KMS-11 (cell line): Measurements from ENCODE around the gene IER5.
A peak's percentile ranks its signal among the peaks of the same experiment; 100 is the strongest.

ENCODE experiments used
- H2AFZ ChIP-seq: fragments of 200-600 bp; sonication (generic); 2 replicates; pipeline ENCODE4 v1.6.1; 2016; ENCODE audit warnings: antibody characterized with exemption, mixed run types, low read depth
- H3K27ac ChIP-seq: fragments of 200-600 bp; sonication (generic); 2 replicates; pipeline ENCODE4 v1.6.1; 2016; ENCODE audit warnings: mild to moderate bottlenecking, mixed run types
- H3K27me3 ChIP-seq: fragments of 200-600 bp; sonication (generic); 2 replicates; pipeline ENCODE4 v1.6.1; 2017; ENCODE audit warnings: mild to moderate bottlenecking, low read depth, mixed run types, moderate library complexity; ENCODE audit not compliant: insufficient read depth
- H3K36me3 ChIP-seq: fragments of 200-600 bp; sonication (generic); 2 replicates; pipeline ENCODE4 v1.6.1; 2017; ENCODE audit warnings: mild to moderate bottlenecking, mixed run types; ENCODE audit not compliant: insufficient read depth
- H3K4me1 ChIP-seq: fragments of 200-600 bp; sonication (generic); 2 replicates; pipeline ENCODE4 v1.6.1; 2016; ENCODE audit warnings: mild to moderate bottlenecking, low read depth, mixed run types; ENCODE audit not compliant: poor library complexity, severe bottlenecking
- H3K4me2 ChIP-seq: fragments of 200-600 bp; sonication (generic); 2 replicates; pipeline ENCODE4 v1.7.0; 2016; ENCODE audit warnings: mild to moderate bottlenecking, mixed run types
- H3K4me3 ChIP-seq: fragments of 200-600 bp; sonication (generic); IDR thresholded peaks from 2 replicates; pipeline ENCODE4 v1.6.1; 2017; ENCODE audit warnings: low read depth, low read length, mixed read lengths; ENCODE audit not compliant: insufficient read depth
- H3K79me2 ChIP-seq: fragments of 200-600 bp; sonication (generic); 2 replicates; pipeline ENCODE4 v1.6.1; 2016; ENCODE audit warnings: low read depth, mixed run types; ENCODE audit not compliant: insufficient read depth
- H3K9ac ChIP-seq: fragments of 200-600 bp; sonication (generic); 2 replicates; pipeline ENCODE4 v1.6.1; 2016; ENCODE audit warnings: mild to moderate bottlenecking, mixed run types
- H4K20me1 ChIP-seq: fragments of 200-600 bp; sonication (generic); 2 replicates; pipeline ENCODE4 v1.6.1; 2016; ENCODE audit warnings: mild to moderate bottlenecking, mixed run types; ENCODE audit not compliant: insufficient read depth
- TF ChIP-seq, protein P1 (sequence below): fragments of 200-600 bp; sonication (generic); conservative IDR thresholded peaks from 2 replicates; pipeline ENCODE4 v1.6.1; 2017; ENCODE audit warnings: low read depth, mild to moderate bottlenecking, antibody characterized with exemption, low read length, moderate library complexity, mixed read lengths

Gene IER5

DNA sequence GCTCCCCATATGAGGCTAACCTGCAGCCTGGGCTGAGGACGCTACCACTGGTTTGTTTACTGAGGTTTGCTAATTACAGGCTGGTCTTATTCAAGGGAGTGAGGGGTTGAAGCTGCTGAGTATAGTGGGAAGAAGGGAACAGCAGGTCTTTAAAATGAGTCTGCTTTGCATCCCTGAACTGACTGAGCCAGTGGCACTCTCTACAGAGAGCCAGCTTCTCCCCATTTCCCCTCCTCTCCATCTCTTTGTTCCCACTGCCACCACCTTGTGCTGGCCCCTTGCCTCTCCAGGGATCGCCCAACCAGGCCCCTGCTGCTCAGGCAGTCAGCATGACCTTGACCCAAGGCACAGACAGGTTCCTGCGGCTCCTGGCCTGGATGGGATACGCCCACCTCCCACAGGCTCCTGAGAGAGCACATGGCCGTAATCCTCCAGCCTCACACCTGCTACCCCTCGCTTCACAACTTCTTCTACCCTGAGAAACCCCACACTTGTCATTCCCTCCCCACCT lies 45.0 kb downstream of the IER5 start:
- Histone ChIP-seq H4K20me1 (no peaks in the 10 kb centered on the region), H3K4me1 (peaks cover 28% of the 10 kb centered on the region), H3K9ac (no peak overlapping the region), H3K36me3 (no peaks in the 10 kb centered on the region), H3K27ac (no peak overlapping the region), H3K4me3 (no peak overlapping the region), H2AFZ (no peak overlapping the region), H3K4me2 (no peak overlapping the region), H3K27me3 (no peaks in the 10 kb centered on the region), H3K79me2 (no peaks in the 10 kb centered on the region)
- TF ChIP-seq, protein P1, sequence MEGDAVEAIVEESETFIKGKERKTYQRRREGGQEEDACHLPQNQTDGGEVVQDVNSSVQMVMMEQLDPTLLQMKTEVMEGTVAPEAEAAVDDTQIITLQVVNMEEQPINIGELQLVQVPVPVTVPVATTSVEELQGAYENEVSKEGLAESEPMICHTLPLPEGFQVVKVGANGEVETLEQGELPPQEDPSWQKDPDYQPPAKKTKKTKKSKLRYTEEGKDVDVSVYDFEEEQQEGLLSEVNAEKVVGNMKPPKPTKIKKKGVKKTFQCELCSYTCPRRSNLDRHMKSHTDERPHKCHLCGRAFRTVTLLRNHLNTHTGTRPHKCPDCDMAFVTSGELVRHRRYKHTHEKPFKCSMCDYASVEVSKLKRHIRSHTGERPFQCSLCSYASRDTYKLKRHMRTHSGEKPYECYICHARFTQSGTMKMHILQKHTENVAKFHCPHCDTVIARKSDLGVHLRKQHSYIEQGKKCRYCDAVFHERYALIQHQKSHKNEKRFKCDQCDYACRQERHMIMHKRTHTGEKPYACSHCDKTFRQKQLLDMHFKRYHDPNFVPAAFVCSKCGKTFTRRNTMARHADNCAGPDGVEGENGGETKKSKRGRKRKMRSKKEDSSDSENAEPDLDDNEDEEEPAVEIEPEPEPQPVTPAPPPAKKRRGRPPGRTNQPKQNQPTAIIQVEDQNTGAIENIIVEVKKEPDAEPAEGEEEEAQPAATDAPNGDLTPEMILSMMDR = no peak

DNA sequence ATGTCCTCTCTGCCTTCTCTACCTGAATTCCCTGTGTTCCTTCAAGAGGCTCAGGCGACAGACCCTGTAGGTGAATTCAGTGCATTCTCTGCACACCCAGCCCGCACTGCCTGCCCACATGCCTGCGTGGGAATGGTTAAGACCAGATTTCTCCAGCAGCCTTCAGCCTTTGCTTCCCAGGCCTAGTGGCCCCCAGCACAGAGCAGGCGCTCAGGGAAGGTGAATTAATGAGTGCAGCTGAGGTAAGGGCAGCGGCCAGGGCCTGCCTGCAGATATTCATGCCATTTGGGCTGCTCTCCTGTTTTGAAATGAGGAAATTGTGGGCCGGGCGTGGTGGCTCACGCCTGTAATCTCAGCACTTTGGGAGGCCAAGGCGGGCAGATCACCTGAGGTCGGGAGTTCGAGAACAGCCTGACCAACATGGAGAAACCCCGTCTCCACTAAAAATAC lies 45.5 kb downstream of the IER5 start:
- H3K79me2 ChIP-seq = no peaks in the 10 kb centered on the region
- peak overlapping the region; percentile 62; the same call in 1 of the 2 replicates for H3K4me2 ChIP-seq
- H2AFZ ChIP-seq = no peak overlapping the region
- H4K20me1 ChIP-seq = no peaks in the 10 kb centered on the region
- H3K27ac ChIP-seq = no peak overlapping the region
- H3K4me1 ChIP-seq = peaks cover 28% of the 10 kb centered on the region
- H3K36me3 ChIP-seq = no peaks in the 10 kb centered on the region
- H3K27me3 ChIP-seq = no peaks in the 10 kb centered on the region
- TF ChIP-seq, protein P1 = no peak
- H3K9ac ChIP-seq = no peak overlapping the region
- no peak overlapping the region for H3K4me3 ChIP-seq

DNA sequence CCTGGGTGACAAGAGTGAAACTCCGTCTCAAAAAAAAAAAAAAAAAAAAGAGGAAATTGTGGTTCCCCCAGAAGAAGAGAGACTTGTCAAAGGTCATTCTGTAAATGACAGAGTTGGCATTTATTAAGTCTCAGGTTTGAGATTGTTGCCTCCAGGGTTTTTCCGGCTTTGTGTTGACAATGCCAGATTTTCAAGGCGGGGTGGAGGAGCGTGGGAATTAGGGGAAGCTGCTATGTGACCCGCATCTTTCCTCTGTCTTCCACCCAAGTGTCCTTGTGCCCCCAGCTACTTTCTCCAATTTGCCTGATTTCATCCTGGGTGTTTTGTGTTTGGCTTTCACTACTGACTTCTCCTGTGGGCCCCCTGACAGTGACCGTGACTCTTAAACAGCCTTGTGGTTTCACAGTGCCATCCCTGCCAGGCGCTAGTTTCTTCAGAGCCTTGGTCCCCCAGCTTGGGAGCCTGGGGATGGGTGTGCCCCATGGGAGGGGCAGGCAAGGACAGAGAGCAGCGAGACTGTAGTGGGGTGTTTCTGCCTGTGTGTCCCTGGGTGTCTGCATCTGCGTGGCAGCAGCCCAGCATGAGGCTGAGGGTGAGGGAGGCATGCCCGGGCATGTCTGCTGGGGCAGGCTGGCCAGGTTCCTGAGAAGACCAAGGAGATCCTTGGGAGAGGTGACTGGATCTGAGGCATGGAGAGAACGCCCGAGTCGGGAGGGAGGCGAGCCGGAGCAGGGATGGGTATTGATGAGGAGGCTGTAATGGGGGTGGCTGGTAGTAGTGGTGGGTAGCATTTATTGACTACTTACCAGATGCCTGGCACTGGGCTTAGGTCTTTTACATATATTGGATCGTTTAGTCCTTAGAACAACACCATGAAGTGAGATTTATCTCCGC lies 46.3 kb downstream of the IER5 start:
- H3K4me1 ChIP-seq = peaks cover 26% of the 10 kb centered on the region
- no peaks in the 10 kb centered on the region for H3K36me3 ChIP-seq
- H2AFZ ChIP-seq = no peak overlapping the region
- no peaks in the 10 kb centered on the region for H4K20me1 ChIP-seq
- H3K27me3 ChIP-seq = no peaks in the 10 kb centered on the region
- peak overlapping the region; percentile 62 for H3K4me2 ChIP-seq
- no peaks in the 10 kb centered on the region for H3K79me2 ChIP-seq
- H3K4me3 ChIP-seq = peak overlapping the region; percentile 79
- no peak overlapping the region for H3K9ac ChIP-seq
- no peak overlapping the region for H3K27ac ChIP-seq
- TF ChIP-seq, protein P1 = 0 out of 2 replicates have a peak, but pooled peaks have one; percentile 22

DNA sequence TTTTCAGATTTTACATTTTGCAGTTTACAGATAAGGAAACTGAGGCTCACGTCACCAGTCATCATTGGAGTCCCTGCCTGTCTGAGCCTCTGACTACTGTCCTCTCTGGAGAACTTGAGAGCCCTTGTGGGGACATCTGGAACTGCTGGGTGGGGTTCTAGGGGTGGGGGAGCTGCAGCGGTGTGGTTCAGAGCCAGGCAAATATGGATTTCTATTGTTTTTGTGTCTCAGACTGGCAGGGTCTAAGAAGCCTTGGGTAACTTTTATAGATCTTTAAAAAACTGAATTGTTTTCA lies 46.9 kb downstream of the IER5 start:
- H3K9ac ChIP-seq = no peak overlapping the region
- H3K4me2 ChIP-seq = peak overlapping the region; percentile 62; the same call in 1 of the 2 replicates
- H2AFZ ChIP-seq = no peak overlapping the region
- H4K20me1 ChIP-seq = no peaks in the 10 kb centered on the region
- peaks cover 23% of the 10 kb centered on the region for H3K4me1 ChIP-seq
- H3K27ac ChIP-seq = no peak overlapping the region
- peak overlapping the region; percentile 79 for H3K4me3 ChIP-seq
- H3K79me2 ChIP-seq = no peaks in the 10 kb centered on the region
- H3K27me3 ChIP-seq = no peaks in the 10 kb centered on the region
- H3K36me3 ChIP-seq = no peaks in the 10 kb centered on the region
- TF ChIP-seq, protein P1 = no peak
